ENCODE measurements around the gene FUT4.
"Not testable (repeated sequence)": the region's sequence is repeated elsewhere in the genome, so short reads cannot be mapped to it uniquely, and the experiment has no call there.

FUT4 gene

DNA sequence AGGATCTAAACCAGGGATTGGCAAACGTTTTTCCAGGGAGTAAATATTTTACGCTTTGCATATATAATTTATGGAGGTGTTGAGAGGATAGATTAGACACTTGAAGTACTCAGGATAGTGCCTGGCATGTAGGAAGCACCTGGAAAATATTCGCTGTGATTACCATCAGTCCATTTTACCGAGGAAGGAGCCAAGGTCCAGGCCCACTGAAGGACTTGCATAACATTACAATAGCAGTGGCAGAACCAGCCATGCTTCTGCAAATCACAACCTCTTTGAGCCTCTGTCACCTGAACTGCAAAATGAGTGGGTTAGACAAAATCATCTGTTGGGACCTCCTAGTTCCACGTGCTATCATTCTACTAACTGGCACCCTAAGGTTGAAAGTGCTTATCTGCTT is 5.4 kb downstream of the FUT4 start:
- Histone ChIP-seq H3K36me3 (ENCODE audit: control insufficient read depth in 2 of 2, insufficient read depth in 2 of 2, low read length in 2 of 2) (peaks cover 0 to 3% of the 10 kb centered on the region in 2 donors), H3K27ac (ENCODE audit: low read depth in 2 of 2, low read length in 2 of 2) (no peak overlapping the region), H3K9me3 (ENCODE audit: control insufficient read depth in 2 of 2, low read length in 2 of 2) (no peaks in the 10 kb centered on the region), H3K4me3 (ENCODE audit: low read length in 2 of 2) (peak overlapping the region in 1 of 2 donors; percentile 58), H3K9ac (ENCODE audit: low read depth in 1 of 2, low read length in 2 of 2) (no peak overlapping the region), H3K27me3 (ENCODE audit: control insufficient read depth in 2 of 2, insufficient read depth in 2 of 2, low read length in 2 of 2) (no peaks in the 10 kb centered on the region), H3K4me1 (ENCODE audit: control insufficient read depth in 2 of 2, insufficient read depth in 2 of 2, low read length in 2 of 2) (peaks cover 22 to 24% of the 10 kb centered on the region in 2 donors)

DNA sequence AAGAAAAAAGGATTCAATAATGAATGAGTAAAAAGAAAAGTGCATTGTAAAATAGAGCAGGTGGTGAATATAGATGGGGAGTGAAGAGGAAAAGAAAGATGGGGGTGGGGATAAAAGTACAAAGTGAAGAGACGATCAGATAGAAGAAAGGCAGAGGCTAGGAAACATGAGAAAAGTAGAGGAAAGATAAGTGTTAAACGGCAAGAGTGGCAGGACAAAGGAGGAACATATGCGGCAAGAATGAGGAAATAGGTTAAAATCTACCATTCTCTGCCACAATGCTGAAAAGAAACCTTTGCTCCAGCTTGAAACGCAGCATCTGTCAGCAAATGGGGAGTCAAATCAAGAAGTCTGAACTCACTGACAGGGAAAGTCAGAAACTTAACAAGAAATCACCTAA is 6.8 kb downstream of the FUT4 start:
- Histone ChIP-seq H3K9ac (ENCODE audit: low read depth in 1 of 2, low read length in 2 of 2) (no peak overlapping the region), H3K4me1 (ENCODE audit: control insufficient read depth in 2 of 2, insufficient read depth in 2 of 2, low read length in 2 of 2) (peaks cover 22 to 23% of the 10 kb centered on the region in 2 donors), H3K4me3 (ENCODE audit: low read length in 2 of 2) (peak overlapping the region in 1 of 2 donors; percentile 8), H3K36me3 (ENCODE audit: control insufficient read depth in 2 of 2, insufficient read depth in 2 of 2, low read length in 2 of 2) (peaks cover 0 to 3% of the 10 kb centered on the region in 2 donors), H3K27me3 (ENCODE audit: control insufficient read depth in 2 of 2, insufficient read depth in 2 of 2, low read length in 2 of 2) (no peaks in the 10 kb centered on the region), H3K27ac (ENCODE audit: low read depth in 2 of 2, low read length in 2 of 2) (no peak overlapping the region), H3K9me3 (ENCODE audit: control insufficient read depth in 2 of 2, low read length in 2 of 2) (no peaks in the 10 kb centered on the region)

DNA sequence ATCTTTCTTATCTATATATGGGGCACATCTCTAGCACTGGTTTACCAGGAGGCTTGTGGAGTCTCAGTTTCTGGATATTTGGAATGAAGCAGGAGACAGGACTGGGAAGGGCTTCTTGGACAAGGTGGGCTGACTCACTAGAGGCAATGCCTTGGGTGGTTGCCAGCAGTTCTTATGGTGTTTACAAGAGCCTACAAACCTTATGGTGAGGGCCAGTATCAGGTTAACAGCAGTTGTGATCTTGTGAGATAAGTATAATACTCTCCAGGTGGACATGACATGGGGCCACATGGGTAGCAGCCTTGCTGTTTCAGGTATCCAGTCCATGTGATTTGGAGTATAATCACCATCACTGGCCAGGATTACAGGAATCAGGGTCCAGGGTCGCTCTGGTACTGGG is 10.2 kb downstream of the FUT4 start:
- Histone ChIP-seq H3K27ac (ENCODE audit: low read depth in 2 of 2, low read length in 2 of 2) (no peak overlapping the region), H3K4me1 (ENCODE audit: control insufficient read depth in 2 of 2, insufficient read depth in 2 of 2, low read length in 2 of 2) (peaks cover 11 to 12% of the 10 kb centered on the region in 2 donors)

DNA sequence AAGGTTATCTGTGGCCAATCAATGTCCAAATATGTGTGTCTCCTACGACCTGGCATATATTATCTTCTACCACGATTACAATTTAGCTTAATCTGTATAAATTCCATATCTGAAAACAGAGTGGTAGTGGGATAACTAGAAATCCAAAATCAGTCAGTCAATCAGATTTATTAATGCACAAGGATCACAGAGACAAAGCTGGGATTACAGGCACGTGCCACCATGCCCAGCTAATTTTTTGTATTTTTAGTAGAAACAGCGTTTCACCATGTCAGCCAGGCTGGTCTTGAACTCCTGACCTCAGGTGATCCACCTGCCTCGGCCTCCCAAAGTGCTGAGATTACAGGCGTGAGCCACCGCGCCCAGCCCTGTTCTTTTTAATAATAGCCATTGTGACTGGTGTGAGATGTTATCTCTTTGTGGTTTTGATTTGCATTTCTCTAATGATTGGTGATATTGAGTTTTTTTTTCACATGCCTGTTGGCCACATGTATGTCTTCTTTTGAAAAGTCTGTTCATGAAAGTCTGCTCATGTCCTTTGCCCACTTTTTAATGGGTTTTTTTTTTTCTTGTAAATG is 12.1 kb downstream of the FUT4 start:
- not testable (repeated sequence) for H3K4me3 ChIP-seq (ENCODE audit: low read length in 2 of 2); H3K9me3 ChIP-seq (ENCODE audit: control insufficient read depth in 2 of 2, low read length in 2 of 2); H3K36me3 ChIP-seq (ENCODE audit: control insufficient read depth in 2 of 2, insufficient read depth in 2 of 2, low read length in 2 of 2); H3K27ac ChIP-seq (ENCODE audit: low read depth in 2 of 2, low read length in 2 of 2); H3K4me1 ChIP-seq (ENCODE audit: control insufficient read depth in 2 of 2, insufficient read depth in 2 of 2, low read length in 2 of 2); H3K27me3 ChIP-seq (ENCODE audit: control insufficient read depth in 2 of 2, insufficient read depth in 2 of 2, low read length in 2 of 2); H3K9ac ChIP-seq (ENCODE audit: low read depth in 1 of 2, low read length in 2 of 2)

More for the DNA sequence above, 10.2 kb downstream of the FUT4 start:
- Histone ChIP-seq H3K9ac (ENCODE audit: low read depth in 1 of 2, low read length in 2 of 2) (no peak overlapping the region), H3K36me3 (ENCODE audit: control insufficient read depth in 2 of 2, insufficient read depth in 2 of 2, low read length in 2 of 2) (peaks cover 0 to 3% of the 10 kb centered on the region in 2 donors), H3K9me3 (ENCODE audit: control insufficient read depth in 2 of 2, low read length in 2 of 2) (no peaks in the 10 kb centered on the region), H3K4me3 (ENCODE audit: low read length in 2 of 2) (no peak overlapping the region), H3K27me3 (ENCODE audit: control insufficient read depth in 2 of 2, insufficient read depth in 2 of 2, low read length in 2 of 2) (no peaks in the 10 kb centered on the region)

DNA sequence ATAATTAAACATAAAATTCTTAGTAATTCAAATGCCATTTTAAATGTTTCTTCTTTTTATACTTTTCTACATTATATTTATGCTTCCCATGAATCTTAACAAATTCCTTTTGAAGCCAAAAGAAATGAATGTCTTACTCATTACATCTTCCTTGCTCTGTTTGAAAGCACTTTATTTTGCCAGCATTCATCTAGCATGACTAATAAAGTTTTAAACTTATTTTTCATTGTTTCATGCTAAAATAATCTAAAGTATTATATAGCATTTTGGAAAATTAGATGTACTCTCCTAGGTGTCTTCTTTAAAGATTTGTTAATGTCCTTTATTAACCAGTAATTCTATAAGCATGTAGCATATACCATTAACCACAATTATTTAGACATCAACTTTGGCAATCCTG is 13.7 kb downstream of the FUT4 start:
- Histone ChIP-seq H3K27ac (ENCODE audit: low read depth in 2 of 2, low read length in 2 of 2) (no peak overlapping the region), H3K4me3 (ENCODE audit: low read length in 2 of 2) (no peak overlapping the region), H3K9ac (ENCODE audit: low read depth in 1 of 2, low read length in 2 of 2) (no peak overlapping the region), H3K9me3 (ENCODE audit: control insufficient read depth in 2 of 2, low read length in 2 of 2) (no peaks in the 10 kb centered on the region), H3K27me3 (ENCODE audit: control insufficient read depth in 2 of 2, insufficient read depth in 2 of 2, low read length in 2 of 2) (no peaks in the 10 kb centered on the region), H3K4me1 (ENCODE audit: control insufficient read depth in 2 of 2, insufficient read depth in 2 of 2, low read length in 2 of 2) (no peaks in the 10 kb centered on the region), H3K36me3 (ENCODE audit: control insufficient read depth in 2 of 2, insufficient read depth in 2 of 2, low read length in 2 of 2) (no peaks in the 10 kb centered on the region)

DNA sequence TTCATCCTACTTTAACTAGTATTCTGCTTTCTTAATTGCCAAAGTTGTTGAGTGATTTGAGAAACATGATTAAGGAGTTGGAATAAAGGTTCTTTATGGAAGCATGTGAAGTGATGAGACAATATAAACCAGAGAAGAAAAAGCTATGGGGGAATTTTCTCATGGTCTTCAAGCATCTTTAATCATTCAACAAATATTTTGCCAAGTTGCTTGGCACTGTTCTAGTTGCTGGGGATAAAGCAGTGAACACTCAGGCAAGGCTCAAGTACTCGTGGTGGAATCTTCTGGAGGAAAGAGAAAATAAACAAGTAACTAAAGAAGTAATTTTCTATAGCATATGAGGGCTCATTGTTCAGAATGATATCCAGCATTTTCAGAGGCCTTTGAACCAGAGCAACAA is 14.3 kb downstream of the FUT4 start:
- no peak overlapping the region for H3K9ac ChIP-seq (ENCODE audit: low read depth in 1 of 2, low read length in 2 of 2)
- no peaks in the 10 kb centered on the region for H3K4me1 ChIP-seq (ENCODE audit: control insufficient read depth in 2 of 2, insufficient read depth in 2 of 2, low read length in 2 of 2)
- no peak overlapping the region for H3K4me3 ChIP-seq (ENCODE audit: low read length in 2 of 2)
- H3K9me3 ChIP-seq (ENCODE audit: control insufficient read depth in 2 of 2, low read length in 2 of 2), result no peaks in the 10 kb centered on the region
- H3K36me3 ChIP-seq (ENCODE audit: control insufficient read depth in 2 of 2, insufficient read depth in 2 of 2, low read length in 2 of 2), result no peaks in the 10 kb centered on the region
- no peak overlapping the region for H3K27ac ChIP-seq (ENCODE audit: low read depth in 2 of 2, low read length in 2 of 2)
- no peaks in the 10 kb centered on the region for H3K27me3 ChIP-seq (ENCODE audit: control insufficient read depth in 2 of 2, insufficient read depth in 2 of 2, low read length in 2 of 2)

DNA sequence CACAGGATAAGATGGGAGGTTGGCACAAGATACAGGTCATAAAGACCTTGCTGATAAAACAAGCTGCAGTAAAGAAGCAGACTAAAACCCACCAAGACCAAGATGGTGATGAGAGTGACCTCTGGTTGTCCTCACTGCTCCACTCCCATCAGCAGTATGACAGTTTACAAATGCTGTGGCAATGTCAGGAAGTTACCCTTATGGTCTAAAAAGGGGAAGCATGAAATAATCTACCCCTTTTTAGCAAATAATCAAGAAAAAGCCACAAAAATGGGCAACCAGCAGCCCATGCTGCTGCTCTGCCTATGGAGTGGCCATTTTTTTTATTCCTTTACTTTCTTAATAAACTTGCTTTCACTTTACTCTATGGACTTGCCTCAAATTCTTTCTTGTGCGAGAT is 14.7 kb downstream of the FUT4 start:
- peaks cover 0 to under 1% of the 10 kb centered on the region in 2 donors for H3K4me1 ChIP-seq (ENCODE audit: control insufficient read depth in 2 of 2, insufficient read depth in 2 of 2, low read length in 2 of 2)

DNA sequence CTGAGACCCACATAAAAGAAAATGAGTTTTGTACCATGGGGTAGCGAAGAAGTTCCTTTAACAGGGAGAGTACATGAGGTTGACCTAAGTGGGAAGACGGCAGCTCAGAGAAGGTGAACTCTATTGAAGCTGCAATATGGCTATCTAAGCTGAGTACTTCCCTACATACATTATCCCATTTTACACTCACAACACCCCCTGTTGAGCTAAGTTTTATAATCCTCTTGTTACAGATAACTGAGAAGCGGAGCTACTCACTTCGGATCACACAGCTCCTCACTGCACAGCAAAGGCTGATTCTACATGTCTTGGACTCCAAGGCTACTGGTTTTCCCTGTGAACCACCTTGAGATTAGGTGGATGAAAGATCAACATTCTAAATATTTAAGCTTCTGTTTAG is 15.2 kb downstream of the FUT4 start:
- Histone ChIP-seq H3K9ac (ENCODE audit: low read depth in 1 of 2, low read length in 2 of 2) (no peak overlapping the region), H3K27ac (ENCODE audit: low read depth in 2 of 2, low read length in 2 of 2) (no peak overlapping the region), H3K27me3 (ENCODE audit: control insufficient read depth in 2 of 2, insufficient read depth in 2 of 2, low read length in 2 of 2) (no peaks in the 10 kb centered on the region), H3K4me3 (ENCODE audit: low read length in 2 of 2) (no peak overlapping the region), H3K36me3 (ENCODE audit: control insufficient read depth in 2 of 2, insufficient read depth in 2 of 2, low read length in 2 of 2) (no peaks in the 10 kb centered on the region), H3K4me1 (ENCODE audit: control insufficient read depth in 2 of 2, insufficient read depth in 2 of 2, low read length in 2 of 2) (peaks cover 0 to 5% of the 10 kb centered on the region in 2 donors), H3K9me3 (ENCODE audit: control insufficient read depth in 2 of 2, low read length in 2 of 2) (no peaks in the 10 kb centered on the region)

More for the DNA sequence above, 14.7 kb downstream of the FUT4 start:
- Histone ChIP-seq H3K27ac (ENCODE audit: low read depth in 2 of 2, low read length in 2 of 2) (no peak overlapping the region), H3K27me3 (ENCODE audit: control insufficient read depth in 2 of 2, insufficient read depth in 2 of 2, low read length in 2 of 2) (no peaks in the 10 kb centered on the region), H3K9me3 (ENCODE audit: control insufficient read depth in 2 of 2, low read length in 2 of 2) (no peaks in the 10 kb centered on the region), H3K36me3 (ENCODE audit: control insufficient read depth in 2 of 2, insufficient read depth in 2 of 2, low read length in 2 of 2) (no peaks in the 10 kb centered on the region), H3K9ac (ENCODE audit: low read depth in 1 of 2, low read length in 2 of 2) (no peak overlapping the region), H3K4me3 (ENCODE audit: low read length in 2 of 2) (no peak overlapping the region)

DNA sequence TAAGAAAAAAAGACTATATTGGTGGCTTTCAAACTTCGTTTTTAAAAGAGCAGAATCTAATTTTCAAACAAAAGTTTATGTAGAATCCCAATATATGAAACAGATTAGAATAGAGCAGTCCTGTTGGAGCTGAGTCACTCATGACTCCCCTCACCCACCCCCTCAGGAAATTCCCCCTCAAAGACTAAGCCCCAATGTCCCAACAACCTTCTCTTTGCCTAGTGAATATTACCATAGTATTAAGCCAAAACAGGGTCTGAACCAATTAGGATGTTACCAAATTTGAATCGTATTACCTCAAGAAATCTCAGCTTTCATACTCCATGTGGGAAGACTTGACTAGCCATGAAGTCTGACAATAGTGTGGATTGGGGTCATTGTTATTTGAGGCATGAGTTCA is 15.6 kb downstream of the FUT4 start:
- Histone ChIP-seq H3K27me3 (ENCODE audit: control insufficient read depth in 2 of 2, insufficient read depth in 2 of 2, low read length in 2 of 2) (no peaks in the 10 kb centered on the region), H3K9ac (ENCODE audit: low read depth in 1 of 2, low read length in 2 of 2) (no peak overlapping the region), H3K4me1 (ENCODE audit: control insufficient read depth in 2 of 2, insufficient read depth in 2 of 2, low read length in 2 of 2) (peaks cover 0 to 6% of the 10 kb centered on the region in 2 donors), H3K36me3 (ENCODE audit: control insufficient read depth in 2 of 2, insufficient read depth in 2 of 2, low read length in 2 of 2) (no peaks in the 10 kb centered on the region), H3K4me3 (ENCODE audit: low read length in 2 of 2) (no peak overlapping the region), H3K9me3 (ENCODE audit: control insufficient read depth in 2 of 2, low read length in 2 of 2) (no peaks in the 10 kb centered on the region), H3K27ac (ENCODE audit: low read depth in 2 of 2, low read length in 2 of 2) (no peak overlapping the region)

DNA sequence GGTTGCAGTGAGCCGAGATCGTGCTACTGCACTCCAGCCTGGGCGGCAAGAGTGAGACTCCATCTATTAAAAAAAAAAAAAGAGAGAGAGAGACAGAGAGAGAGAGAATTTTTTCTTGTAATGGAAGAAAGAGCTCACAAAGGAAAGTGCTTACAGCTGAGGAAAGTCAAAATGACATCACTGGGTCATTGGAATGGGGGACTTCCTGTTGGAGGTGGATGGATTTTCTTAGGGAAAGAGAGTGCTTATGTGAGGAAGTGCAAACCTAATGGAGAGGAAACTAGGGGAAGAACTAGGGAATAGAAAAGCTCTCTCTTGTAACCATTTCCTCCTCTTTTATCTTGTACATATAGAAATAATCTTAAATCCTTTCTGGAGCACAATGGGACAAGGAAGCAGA is 17.1 kb downstream of the FUT4 start:
- Histone ChIP-seq H3K27me3 (ENCODE audit: control insufficient read depth in 2 of 2, insufficient read depth in 2 of 2, low read length in 2 of 2) (no peaks in the 10 kb centered on the region), H3K9ac (ENCODE audit: low read depth in 1 of 2, low read length in 2 of 2) (no peak overlapping the region), H3K36me3 (ENCODE audit: control insufficient read depth in 2 of 2, insufficient read depth in 2 of 2, low read length in 2 of 2) (no peaks in the 10 kb centered on the region), H3K4me1 (ENCODE audit: control insufficient read depth in 2 of 2, insufficient read depth in 2 of 2, low read length in 2 of 2) (peaks cover 0 to 6% of the 10 kb centered on the region in 2 donors), H3K9me3 (ENCODE audit: control insufficient read depth in 2 of 2, low read length in 2 of 2) (no peaks in the 10 kb centered on the region), H3K27ac (ENCODE audit: low read depth in 2 of 2, low read length in 2 of 2) (no peak overlapping the region), H3K4me3 (ENCODE audit: low read length in 2 of 2) (no peak overlapping the region)
